ENCODE data around the gene ABLIM1. TPM values are rescaled to one million over a fixed set of nuclear protein-coding genes. Genes with fewer than 3 reads are reported as not detected.

ABLIM1 gene
- total RNA-seq, 1 donor from 2014 or later = 152 TPM

DNA sequence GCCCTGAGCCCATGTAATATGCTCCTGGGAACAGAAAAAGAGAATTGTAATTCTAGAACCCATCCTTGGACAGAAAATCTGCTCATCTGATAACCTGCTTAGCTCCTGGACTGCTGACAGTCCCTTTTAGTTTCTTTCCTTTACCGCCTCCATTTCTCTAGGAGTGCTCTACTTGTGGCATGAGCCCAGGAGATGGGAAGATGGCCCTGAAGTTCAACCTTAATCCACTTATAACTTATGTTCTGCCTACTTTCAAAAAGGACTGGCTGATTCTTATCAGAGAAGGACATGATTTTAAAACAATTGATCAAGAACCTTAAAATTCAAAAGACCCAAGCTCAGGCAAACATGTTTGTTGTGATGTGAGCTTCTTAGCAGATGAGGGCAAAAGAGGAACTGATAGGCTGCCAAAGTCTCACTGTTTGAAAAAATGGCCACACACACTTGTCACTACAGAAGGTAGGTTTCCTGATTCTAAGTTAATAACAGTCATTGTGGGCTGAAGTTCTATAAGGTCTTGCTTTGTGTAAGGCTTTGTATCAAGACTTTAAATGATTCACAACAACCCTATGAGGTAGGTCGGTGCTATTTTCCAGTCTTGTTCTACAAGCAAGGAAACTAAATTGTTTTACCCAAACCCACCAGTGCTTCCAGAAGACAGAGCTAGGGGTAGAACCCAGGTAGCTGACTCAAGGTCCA is 159.5 kb downstream of the ABLIM1 start:
- Histone ChIP-seq H3K4me3 (ENCODE audit: low read depth, low read length) (no peak overlapping the region), H3K27me3 (ENCODE audit: control insufficient read depth, insufficient read depth, low read length) (no peaks in the 10 kb centered on the region), H3K36me3 (ENCODE audit: control insufficient read depth, insufficient read depth, low read length) (peaks cover 3% of the 10 kb centered on the region)
- TF ChIP-seq, protein P1, sequence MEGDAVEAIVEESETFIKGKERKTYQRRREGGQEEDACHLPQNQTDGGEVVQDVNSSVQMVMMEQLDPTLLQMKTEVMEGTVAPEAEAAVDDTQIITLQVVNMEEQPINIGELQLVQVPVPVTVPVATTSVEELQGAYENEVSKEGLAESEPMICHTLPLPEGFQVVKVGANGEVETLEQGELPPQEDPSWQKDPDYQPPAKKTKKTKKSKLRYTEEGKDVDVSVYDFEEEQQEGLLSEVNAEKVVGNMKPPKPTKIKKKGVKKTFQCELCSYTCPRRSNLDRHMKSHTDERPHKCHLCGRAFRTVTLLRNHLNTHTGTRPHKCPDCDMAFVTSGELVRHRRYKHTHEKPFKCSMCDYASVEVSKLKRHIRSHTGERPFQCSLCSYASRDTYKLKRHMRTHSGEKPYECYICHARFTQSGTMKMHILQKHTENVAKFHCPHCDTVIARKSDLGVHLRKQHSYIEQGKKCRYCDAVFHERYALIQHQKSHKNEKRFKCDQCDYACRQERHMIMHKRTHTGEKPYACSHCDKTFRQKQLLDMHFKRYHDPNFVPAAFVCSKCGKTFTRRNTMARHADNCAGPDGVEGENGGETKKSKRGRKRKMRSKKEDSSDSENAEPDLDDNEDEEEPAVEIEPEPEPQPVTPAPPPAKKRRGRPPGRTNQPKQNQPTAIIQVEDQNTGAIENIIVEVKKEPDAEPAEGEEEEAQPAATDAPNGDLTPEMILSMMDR (IDR thresholded peaks at IDR 0.05; ENCODE audit: insufficient read depth, low read length, severe bottlenecking) = no peak
- DNase-seq (ENCODE audit: low read depth) (no peak), FAIRE-seq (no peak)

- DNase-seq (ENCODE audit: low read depth) = no peak
- H3K27me3 ChIP-seq (ENCODE audit: control insufficient read depth, insufficient read depth, low read length) = no peaks in the 10 kb centered on the region
- peaks cover 9% of the 10 kb centered on the region for H3K36me3 ChIP-seq (ENCODE audit: control insufficient read depth, insufficient read depth, low read length)
- FAIRE-seq = no peak
- TF ChIP-seq, protein P1 (IDR thresholded peaks at IDR 0.05; ENCODE audit: insufficient read depth, low read length, severe bottlenecking) = no peak
- no peak overlapping the region for H3K4me3 ChIP-seq (ENCODE audit: low read depth, low read length)
Observed at GRCh38 chr10:114495303-114495702, 162.8 kb downstream of the ABLIM1 start.

GRCh38 chr10:114492351-114493037 is 165.6 kb downstream of the ABLIM1 start:
- peak; percentile 45 for DNase-seq (ENCODE audit: low read depth)
- no peaks in the 10 kb centered on the region for H3K27me3 ChIP-seq (ENCODE audit: control insufficient read depth, insufficient read depth, low read length)
- FAIRE-seq = no peak
- TF ChIP-seq, protein P1 (IDR thresholded peaks at IDR 0.05; ENCODE audit: insufficient read depth, low read length, severe bottlenecking) = no peak
- peaks cover 18% of the 10 kb centered on the region for H3K36me3 ChIP-seq (ENCODE audit: control insufficient read depth, insufficient read depth, low read length)
- no peak overlapping the region for H3K4me3 ChIP-seq (ENCODE audit: low read depth, low read length)

GRCh38 chr10:114491933-114492332 is 166.1 kb downstream of the ABLIM1 start:
- H3K4me3 ChIP-seq (ENCODE audit: low read depth, low read length) = no peak overlapping the region
- peaks cover 19% of the 10 kb centered on the region for H3K36me3 ChIP-seq (ENCODE audit: control insufficient read depth, insufficient read depth, low read length)
- DNase-seq (ENCODE audit: low read depth) = peak; percentile 26
- H3K27me3 ChIP-seq (ENCODE audit: control insufficient read depth, insufficient read depth, low read length) = no peaks in the 10 kb centered on the region
- no peak for FAIRE-seq
- TF ChIP-seq, protein P1 (IDR thresholded peaks at IDR 0.05; ENCODE audit: insufficient read depth, low read length, severe bottlenecking) = no peak

GRCh38 chr10:114491419-114491818 is 166.7 kb downstream of the ABLIM1 start:
- H3K4me3 ChIP-seq (ENCODE audit: low read depth, low read length) = no peak overlapping the region
- no peak for FAIRE-seq

More at GRCh38 chr10:114491419-114491818, 166.7 kb downstream of the ABLIM1 start:
- H3K36me3 ChIP-seq (ENCODE audit: control insufficient read depth, insufficient read depth, low read length) = peaks cover 19% of the 10 kb centered on the region
- TF ChIP-seq, protein P1 (IDR thresholded peaks at IDR 0.05; ENCODE audit: insufficient read depth, low read length, severe bottlenecking) = no peak
- no peaks in the 10 kb centered on the region for H3K27me3 ChIP-seq (ENCODE audit: control insufficient read depth, insufficient read depth, low read length)
- peak; percentile 40 for DNase-seq (ENCODE audit: low read depth)
